ENCODE results near the gene CYP4F8.

CYP4F8 gene

GRCh38 chr19:15616627-15617270, 1.7 kb downstream of the CYP4F8 start:
- no peak for DNase-seq

GRCh38 chr19:15618321-15618720, 3.3 kb downstream of the CYP4F8 start:
- no peak for DNase-seq

GRCh38 chr19:15621801-15622200, 6.8 kb downstream of the CYP4F8 start:
- DNase-seq = no peak

GRCh38 chr19:15622991-15623390, 8.0 kb downstream of the CYP4F8 start:
- DNase-seq = no peak

- DNase-seq = peak; percentile 5
Measured at GRCh38 chr19:15623711-15624318, 8.8 kb downstream of the CYP4F8 start.

GRCh38 chr19:15628236-15629002, 13.4 kb downstream of the CYP4F8 start:
- DNase-seq = no peak

- peak; percentile 18 for DNase-seq
Measured at GRCh38 chr19:15629003-15629880, 14.2 kb downstream of the CYP4F8 start.

GRCh38 chr19:15631817-15632216, 16.8 kb downstream of the CYP4F8 start:
- DNase-seq = no peak

GRCh38 chr19:15633082-15633835, 18.2 kb downstream of the CYP4F8 start:
- DNase-seq = no peak

- no peak for DNase-seq
Measured at GRCh38 chr19:15634105-15634504, 19.1 kb downstream of the CYP4F8 start.

GRCh38 chr19:15635016-15635805, 20.2 kb downstream of the CYP4F8 start:
- no peak for DNase-seq

- DNase-seq = no peak
Measured at GRCh38 chr19:15636026-15636425, 21.0 kb downstream of the CYP4F8 start.

GRCh38 chr19:15639596-15639995, 24.6 kb downstream of the CYP4F8 start:
- DNase-seq = no peak

- DNase-seq = peak; percentile 14
Measured at GRCh38 chr19:15640294-15640903, 25.4 kb downstream of the CYP4F8 start, which contains the start of gene CYP4F3. CYP4F3 (plus strand) TSS chr19:15640897; CDS start chr19:15641416, 519 bp downstream.

GRCh38 chr19:15640904-15641597, 26.0 kb downstream of the CYP4F8 start:
- no peak for DNase-seq

GRCh38 chr19:15641901-15642491, 27.0 kb downstream of the CYP4F8 start:
- DNase-seq = no peak

GRCh38 chr19:15642807-15643206, 27.8 kb downstream of the CYP4F8 start:
- no peak for DNase-seq

GRCh38 chr19:15643387-15643786, 28.4 kb downstream of the CYP4F8 start:
- DNase-seq = no peak

- DNase-seq = no peak
Measured at GRCh38 chr19:15644066-15644741, 29.2 kb downstream of the CYP4F8 start.

Data from NCI-H226 (cell line).